GM12878 (cell line): ENCODE measurements around the gene ASTL.

Experiments used
- EZH2 ChIP-seq: IDR thresholded peaks from 2 replicates; pipeline ENCODE4 v1.6.1; 2012; ENCODE audit warnings: low read depth, mild to moderate bottlenecking, control low read depth, inconsistent platforms, low read length, borderline replicate concordance; ENCODE audit not compliant: control insufficient read depth
- RAD21 ChIP-seq: IDR thresholded peaks from 2 replicates; pipeline ENCODE4 v1.6.1; 2011; ENCODE audit warnings: mild to moderate bottlenecking, low read depth, low read length, moderate library complexity; ENCODE audit not compliant: insufficient read depth
- SP1 ChIP-seq: IDR thresholded peaks from one replicate; pipeline ENCODE4 v1.6.1; 2011; ENCODE audit warnings: low read depth, low read length
- TF ChIP-seq, protein P1 (sequence below), 3 experiments: IDR thresholded peaks in 2 of 3; conservative IDR thresholded peaks in 1 of 3; 2 replicates each; pipeline ENCODE4 v1.5.1; 2011; ENCODE audit warnings: low read depth in 3 of 3, low read length in 3 of 3, mild to moderate bottlenecking in 3 of 3, control low read depth in 2 of 3, moderate library complexity in 2 of 3, inconsistent platforms in 1 of 3, mixed read lengths in 1 of 3; ENCODE audit not compliant: control insufficient read depth in 2 of 3, insufficient read depth in 1 of 3; ENCODE audit errors: extremely low read depth in 1 of 3

DNA sequence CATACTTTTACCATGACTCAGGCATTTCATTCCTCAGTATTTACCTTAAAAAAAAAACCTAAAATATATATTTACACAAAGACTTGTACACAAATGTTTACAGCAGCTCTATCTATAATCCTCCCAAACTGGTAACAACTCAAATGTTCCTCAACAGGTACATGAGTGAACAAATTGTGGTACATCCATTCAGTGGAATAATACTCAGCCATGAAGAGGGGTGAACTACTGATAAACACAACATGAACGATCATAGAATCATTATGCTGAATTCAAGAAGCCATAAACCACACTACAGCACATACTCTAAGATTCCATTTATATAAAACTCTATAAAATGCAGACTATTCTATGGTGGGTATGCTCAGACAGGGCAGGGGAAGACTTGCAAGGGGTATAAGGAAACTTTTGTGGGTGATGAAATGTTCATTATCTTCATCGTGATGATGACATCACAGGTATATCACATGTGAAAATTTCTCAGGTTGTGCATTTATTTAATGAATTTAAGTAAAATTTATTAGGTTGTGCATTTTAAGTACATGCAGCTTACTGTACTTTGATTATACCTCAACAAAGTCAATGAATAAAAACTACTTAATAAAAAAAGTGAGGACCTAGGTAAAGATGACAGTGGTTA lies 31.7 kb upstream of the ASTL start:
- TF ChIP-seq RAD21 (no peak), SP1 (no peak), EZH2 (no peak)
- TF ChIP-seq, protein P1, sequence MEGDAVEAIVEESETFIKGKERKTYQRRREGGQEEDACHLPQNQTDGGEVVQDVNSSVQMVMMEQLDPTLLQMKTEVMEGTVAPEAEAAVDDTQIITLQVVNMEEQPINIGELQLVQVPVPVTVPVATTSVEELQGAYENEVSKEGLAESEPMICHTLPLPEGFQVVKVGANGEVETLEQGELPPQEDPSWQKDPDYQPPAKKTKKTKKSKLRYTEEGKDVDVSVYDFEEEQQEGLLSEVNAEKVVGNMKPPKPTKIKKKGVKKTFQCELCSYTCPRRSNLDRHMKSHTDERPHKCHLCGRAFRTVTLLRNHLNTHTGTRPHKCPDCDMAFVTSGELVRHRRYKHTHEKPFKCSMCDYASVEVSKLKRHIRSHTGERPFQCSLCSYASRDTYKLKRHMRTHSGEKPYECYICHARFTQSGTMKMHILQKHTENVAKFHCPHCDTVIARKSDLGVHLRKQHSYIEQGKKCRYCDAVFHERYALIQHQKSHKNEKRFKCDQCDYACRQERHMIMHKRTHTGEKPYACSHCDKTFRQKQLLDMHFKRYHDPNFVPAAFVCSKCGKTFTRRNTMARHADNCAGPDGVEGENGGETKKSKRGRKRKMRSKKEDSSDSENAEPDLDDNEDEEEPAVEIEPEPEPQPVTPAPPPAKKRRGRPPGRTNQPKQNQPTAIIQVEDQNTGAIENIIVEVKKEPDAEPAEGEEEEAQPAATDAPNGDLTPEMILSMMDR (IDR thresholded peaks at IDR 0.05 in 2 of 3, conservative IDR thresholded peaks at IDR 0.05 in 1 of 3; ENCODE audit: control insufficient read depth in 2 of 3, extremely low read depth in 1 of 3, insufficient read depth in 1 of 3, low read depth in 3 of 3, low read length in 3 of 3), result no peak
